GM13977 (cell line): ENCODE results near the gene CEP72.

Source experiments
- DNase-seq: peaks from one replicate; pipeline ENCODE4 v3.0.0; 2012; ENCODE audit warnings: low spot score
- in situ Hi-C: fragments of 300-500 bp; cut with MboI; formaldehyde crosslinking; loops from one replicate; pipeline ENCODE4 v1.12.0; 2022; ENCODE audit warnings: low sequenced_read_pairs, low pct_unique_long_range_greater_than_20kb, mixed read lengths, inconsistent platforms; ENCODE audit not compliant: unreplicated experiment
- TF ChIP-seq, protein P1 (sequence below): IDR thresholded peaks from 2 replicates; pipeline ENCODE4 v1.5.1; 2012; ENCODE audit warnings: mild to moderate bottlenecking, control low read depth; ENCODE audit not compliant: insufficient read depth; ENCODE audit errors: extremely low read depth, missing control alignments

The CEP72 gene, protein sequence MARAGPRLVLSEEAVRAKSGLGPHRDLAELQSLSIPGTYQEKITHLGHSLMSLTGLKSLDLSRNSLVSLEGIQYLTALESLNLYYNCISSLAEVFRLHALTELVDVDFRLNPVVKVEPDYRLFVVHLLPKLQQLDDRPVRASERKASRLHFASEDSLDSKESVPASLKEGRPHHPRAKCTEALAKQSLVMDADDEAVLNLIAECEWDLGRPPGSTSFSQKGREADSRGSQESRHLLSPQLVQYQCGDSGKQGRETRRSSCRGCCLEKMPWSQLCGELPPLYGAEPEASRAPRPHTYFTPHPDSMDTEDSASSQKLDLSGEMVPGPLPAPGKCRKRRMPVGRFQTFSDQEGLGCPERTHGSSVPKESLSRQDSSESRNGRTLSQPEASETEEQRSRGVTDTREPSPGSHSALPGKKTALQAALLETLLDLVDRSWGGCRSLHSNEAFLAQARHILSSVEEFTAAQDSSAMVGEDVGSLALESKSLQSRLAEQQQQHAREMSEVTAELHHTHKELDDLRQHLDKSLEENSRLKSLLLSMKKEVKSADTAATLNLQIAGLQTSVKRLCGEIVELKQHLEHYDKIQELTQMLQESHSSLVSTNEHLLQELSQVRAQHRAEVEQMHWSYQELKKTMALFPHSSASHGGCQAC

DNA sequence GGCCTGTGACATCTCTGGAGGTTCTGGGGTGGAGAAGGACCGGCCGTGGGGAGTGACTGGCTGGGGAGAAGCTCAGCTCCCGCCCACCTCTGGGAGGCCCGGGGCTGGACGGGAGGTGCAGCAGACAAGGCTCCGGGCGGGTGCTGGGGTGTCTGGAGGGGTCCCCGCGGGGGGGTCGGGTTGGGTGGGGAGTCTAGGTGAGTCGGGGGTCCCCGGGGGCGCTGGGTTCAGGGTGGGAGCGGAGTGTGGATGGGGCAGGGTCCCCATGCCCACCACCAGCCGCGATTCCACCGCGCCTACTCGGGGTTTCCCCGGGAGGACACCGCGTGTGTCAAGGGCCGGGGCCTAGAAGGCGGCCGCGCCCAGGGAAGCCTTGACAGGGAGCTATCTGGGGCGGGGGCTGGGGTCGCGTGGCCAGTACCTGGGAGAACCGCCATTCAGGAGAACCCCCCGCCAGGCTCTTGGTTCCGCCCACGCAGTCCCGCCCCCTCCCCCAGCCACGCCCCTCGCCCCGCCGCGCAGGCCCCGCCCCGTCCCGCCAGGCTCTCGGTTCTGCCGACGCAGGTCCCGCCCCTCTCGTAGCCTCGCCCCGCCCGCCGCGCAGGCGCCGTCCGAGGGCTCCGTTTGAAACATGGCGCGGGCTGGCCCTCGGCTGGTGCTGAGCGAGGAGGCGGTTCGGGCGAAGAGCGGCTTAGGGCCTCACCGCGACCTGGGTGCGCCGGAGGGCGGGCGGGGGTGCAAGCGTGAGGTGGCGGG is at the start of gene CEP72:
Gene CEP72, plus strand, starts transcription at position 610 of the 756 bp plus-strand sequence. Its CDS starts 22 bp downstream, at position 632.
- in situ Hi-C loops = no loop called here
- TF ChIP-seq, protein P1, sequence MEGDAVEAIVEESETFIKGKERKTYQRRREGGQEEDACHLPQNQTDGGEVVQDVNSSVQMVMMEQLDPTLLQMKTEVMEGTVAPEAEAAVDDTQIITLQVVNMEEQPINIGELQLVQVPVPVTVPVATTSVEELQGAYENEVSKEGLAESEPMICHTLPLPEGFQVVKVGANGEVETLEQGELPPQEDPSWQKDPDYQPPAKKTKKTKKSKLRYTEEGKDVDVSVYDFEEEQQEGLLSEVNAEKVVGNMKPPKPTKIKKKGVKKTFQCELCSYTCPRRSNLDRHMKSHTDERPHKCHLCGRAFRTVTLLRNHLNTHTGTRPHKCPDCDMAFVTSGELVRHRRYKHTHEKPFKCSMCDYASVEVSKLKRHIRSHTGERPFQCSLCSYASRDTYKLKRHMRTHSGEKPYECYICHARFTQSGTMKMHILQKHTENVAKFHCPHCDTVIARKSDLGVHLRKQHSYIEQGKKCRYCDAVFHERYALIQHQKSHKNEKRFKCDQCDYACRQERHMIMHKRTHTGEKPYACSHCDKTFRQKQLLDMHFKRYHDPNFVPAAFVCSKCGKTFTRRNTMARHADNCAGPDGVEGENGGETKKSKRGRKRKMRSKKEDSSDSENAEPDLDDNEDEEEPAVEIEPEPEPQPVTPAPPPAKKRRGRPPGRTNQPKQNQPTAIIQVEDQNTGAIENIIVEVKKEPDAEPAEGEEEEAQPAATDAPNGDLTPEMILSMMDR = no peak
- DNase-seq = peak; percentile 99

DNA sequence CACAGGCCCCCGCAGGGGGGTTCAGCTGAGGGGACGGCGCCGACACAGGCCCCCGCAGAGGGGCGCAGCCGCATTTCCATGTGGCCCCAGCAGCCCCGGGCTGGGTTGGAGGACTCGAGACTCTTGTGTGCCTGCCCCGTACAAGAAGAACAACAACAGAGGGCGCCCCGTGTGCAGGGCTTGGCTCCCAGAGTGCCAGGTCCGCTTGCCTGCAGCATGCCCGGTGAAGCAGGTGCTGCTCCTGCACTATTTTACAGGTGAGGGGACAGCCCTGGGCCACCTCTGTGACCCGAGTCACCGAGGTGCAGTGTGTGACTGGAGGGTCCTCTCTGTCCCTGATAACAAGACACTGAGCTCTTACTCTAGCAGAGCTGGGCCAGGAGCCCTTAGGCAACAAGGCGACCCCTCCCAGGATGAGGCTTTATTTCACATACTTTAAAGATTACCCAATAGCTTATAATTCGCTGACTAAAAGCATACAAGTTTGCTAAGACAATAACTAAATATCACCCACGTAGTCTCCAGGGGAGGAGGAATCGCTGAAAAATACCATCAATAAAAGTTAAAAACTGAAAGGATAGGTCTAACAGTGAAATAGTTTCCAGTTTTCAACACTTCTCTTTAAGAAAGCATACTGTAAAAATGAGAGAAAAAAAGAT is 46.2 kb upstream of the CEP72 start:
- in situ Hi-C loops = no loop called here
- TF ChIP-seq, protein P1 = peak; percentile 22
- DNase-seq = no peak

DNA sequence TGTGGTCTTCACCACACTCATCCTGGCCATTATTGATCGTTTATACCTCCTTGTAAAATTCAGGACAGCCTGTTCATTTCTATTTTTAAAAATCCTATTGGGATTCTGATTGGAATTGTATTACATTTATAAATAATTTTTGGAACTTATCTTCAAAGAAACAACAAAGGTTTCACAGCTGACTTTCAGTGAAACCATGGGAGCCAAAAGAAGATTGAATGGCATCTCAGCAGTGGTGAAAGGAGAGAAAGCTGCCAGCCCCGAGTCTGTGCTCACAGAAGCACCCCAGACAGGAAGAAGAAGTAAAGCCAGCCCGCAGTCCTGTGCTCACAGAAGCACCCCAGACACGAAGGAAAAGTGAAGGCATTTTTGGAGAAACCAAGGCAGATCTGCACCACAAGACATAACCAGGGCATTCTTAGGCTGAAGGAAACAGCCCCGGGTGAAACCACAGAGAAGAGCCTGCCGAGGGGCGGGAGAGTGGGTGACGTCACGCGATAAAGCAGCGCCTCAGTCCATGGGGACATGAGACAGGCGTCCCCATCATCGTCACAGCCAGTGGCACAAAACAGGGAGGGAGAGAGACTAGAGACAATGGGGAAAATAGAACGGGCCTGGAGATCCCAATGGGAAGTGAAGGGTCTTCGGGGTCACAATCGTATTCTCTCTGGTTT is 45.4 kb upstream of the CEP72 start:
- no peak for DNase-seq
- TF ChIP-seq, protein P1 = no peak
- in situ Hi-C loops = no loop called here

DNA sequence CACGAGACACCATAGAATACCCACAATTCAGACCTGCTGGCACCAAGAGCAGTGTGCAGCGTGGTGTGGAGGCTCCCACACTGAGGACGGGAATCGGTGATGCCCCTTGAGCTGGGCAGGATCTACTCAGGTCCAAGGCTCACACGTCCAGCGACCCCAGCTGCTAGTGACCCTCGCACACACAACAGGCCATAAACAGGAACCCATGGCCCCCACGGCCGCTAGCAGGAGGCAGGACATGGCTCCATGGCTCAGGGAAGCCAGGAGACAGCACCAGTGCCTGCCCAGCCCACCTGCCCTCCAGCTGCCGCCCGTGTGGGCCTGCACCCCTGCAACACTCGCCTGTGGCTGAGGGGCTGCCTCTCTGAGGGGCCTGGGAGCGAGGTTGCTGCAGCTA is 44.5 kb upstream of the CEP72 start:
- in situ Hi-C loops = no loop called here

DNA sequence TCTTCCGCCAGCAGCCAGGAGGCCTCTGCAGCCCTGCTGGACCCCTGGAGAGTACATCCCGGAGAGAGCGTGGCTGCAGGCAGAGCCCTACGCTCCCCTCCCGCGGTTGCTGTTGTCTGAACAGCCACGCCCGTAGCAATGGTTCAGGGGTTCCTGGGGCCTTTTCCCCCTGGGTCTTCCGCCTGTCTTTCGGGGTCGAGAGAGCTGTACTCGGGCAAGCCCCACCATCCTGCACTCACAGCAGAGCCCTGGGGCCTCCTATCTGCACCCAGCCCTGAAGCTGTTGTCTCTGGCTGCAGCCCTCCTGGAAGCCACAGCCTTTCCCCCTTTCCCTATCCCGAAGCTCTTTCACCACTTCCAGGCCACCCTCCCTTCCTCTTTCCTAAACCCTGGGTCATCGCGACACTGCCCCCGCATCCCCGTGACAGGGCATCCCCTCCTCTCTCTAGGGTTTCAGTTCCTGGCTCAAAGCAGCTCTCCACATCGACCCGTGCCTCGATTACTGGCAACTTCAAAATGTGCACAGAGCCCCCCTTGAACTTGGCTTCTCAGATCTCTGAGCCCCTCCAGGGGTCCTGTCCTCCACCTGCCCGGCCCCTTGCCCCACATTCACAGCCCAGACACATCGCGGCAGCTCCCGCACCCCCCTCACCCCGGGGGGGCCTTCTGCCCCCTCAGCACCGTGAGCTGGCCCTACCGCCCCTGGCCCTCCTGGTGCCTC is 43.9 kb upstream of the CEP72 start:
- TF ChIP-seq, protein P1 = no peak
- no peak for DNase-seq
- in situ Hi-C loops = no loop called here

More for the DNA sequence above, 44.5 kb upstream of the CEP72 start:
- no peak for DNase-seq
- TF ChIP-seq, protein P1 = no peak
